SK-N-SH treated with all-trans-retinoic acid at 6 μM for 48 hours (cell line): ENCODE results near the gene IFT52.

ENCODE experiments used
- ATAC-seq: fragments of 200-7000 bp; cut with Tn5 transposase; 3 replicates; pipeline ENCODE4 v1.9.1; 2020; ENCODE audit warnings: mild to moderate bottlenecking, moderate library complexity
- ARNTL ChIP-seq: fragments of 450-650 bp; formaldehyde crosslinking; IDR thresholded peaks from 2 replicates; pipeline ENCODE4 v1.5.0; 2020; ENCODE audit warnings: low read depth, mild to moderate bottlenecking, moderate library complexity, borderline replicate concordance
- BACH2 ChIP-seq: fragments of 250-450 bp; sonication (Bioruptor Pico); IDR thresholded peaks from 2 replicates; pipeline ENCODE4 v1.9.0; 2021; ENCODE audit warnings: mild to moderate bottlenecking, borderline replicate concordance
- ESRRG ChIP-seq: fragments of 250-450 bp; sonication (Bioruptor Pico); IDR thresholded peaks from 2 replicates; pipeline ENCODE4 v1.6.1; 2021; ENCODE audit warnings: mild to moderate bottlenecking
- ISL1 ChIP-seq: fragments of 250-450 bp; sonication (Bioruptor Pico); IDR thresholded peaks from 2 replicates; pipeline ENCODE4 v2.1.2; 2022; ENCODE audit warnings: mild to moderate bottlenecking, moderate library complexity
- PPARA ChIP-seq: fragments of 250-450 bp; sonication (Bioruptor Pico); IDR thresholded peaks from 2 replicates; pipeline ENCODE4 v1.5.0; 2020; ENCODE audit warnings: mild to moderate bottlenecking, borderline replicate concordance
- RARB ChIP-seq: fragments of 250-450 bp; sonication (Bioruptor Pico); IDR thresholded peaks from 2 replicates; pipeline ENCODE4 v1.8.0; 2021; ENCODE audit warnings: mild to moderate bottlenecking, moderate library complexity
- SNAI2 ChIP-seq: fragments of 250-450 bp; sonication (Bioruptor Pico); IDR thresholded peaks from 2 replicates; pipeline ENCODE4 v1.5.0; 2020; ENCODE audit warnings: mild to moderate bottlenecking, moderate library complexity
- TOX ChIP-seq: fragments of 250-450 bp; sonication (Bioruptor Pico); IDR thresholded peaks from 2 replicates; pipeline ENCODE4 v1.8.0; 2021; ENCODE audit warnings: mild to moderate bottlenecking, moderate library complexity, borderline replicate concordance
- ZC3H10 ChIP-seq: fragments of 250-450 bp; sonication (Bioruptor Pico); IDR thresholded peaks from 2 replicates; pipeline ENCODE4 v1.5.1; 2021; ENCODE audit warnings: mild to moderate bottlenecking, moderate library complexity
- ZFP30 ChIP-seq: fragments of 450-650 bp; formaldehyde crosslinking; IDR thresholded peaks from 2 replicates; pipeline ENCODE4 v1.5.0; 2022; ENCODE audit warnings: mild to moderate bottlenecking, moderate library complexity
- ZNF565 ChIP-seq: fragments of 450-650 bp; formaldehyde crosslinking; conservative IDR thresholded peaks from 2 replicates; pipeline ENCODE4 v1.5.0; 2020; ENCODE audit warnings: low read depth, mild to moderate bottlenecking, moderate library complexity
- ZNF70 ChIP-seq: fragments of 450-650 bp; formaldehyde crosslinking; IDR thresholded peaks from 2 replicates; pipeline ENCODE4 v1.5.0; 2020; ENCODE audit warnings: mild to moderate bottlenecking, moderate library complexity
- ZNF8 ChIP-seq: fragments of 450-650 bp; formaldehyde crosslinking; IDR thresholded peaks from 2 replicates; pipeline ENCODE4 v1.5.0; 2020; ENCODE audit warnings: mild to moderate bottlenecking, moderate library complexity
- TF ChIP-seq, protein P1 (sequence below): fragments of 250-450 bp; sonication (Bioruptor Pico); IDR thresholded peaks from 2 replicates; pipeline ENCODE4 v1.5.1; 2020; ENCODE audit warnings: low read depth, mild to moderate bottlenecking, moderate library complexity
- TF ChIP-seq, protein P2 (sequence below): fragments of 250-450 bp; sonication (Bioruptor Pico); IDR thresholded peaks from 2 replicates; pipeline ENCODE4 v1.8.0; 2020; ENCODE audit warnings: mild to moderate bottlenecking, moderate library complexity, borderline replicate concordance
- TF ChIP-seq, protein P3 (sequence below): fragments of 250-450 bp; sonication (Bioruptor Pico); IDR thresholded peaks from 2 replicates; pipeline ENCODE4 v1.8.0; 2021; ENCODE audit warnings: low read depth, mild to moderate bottlenecking, moderate library complexity, borderline replicate concordance
- TF ChIP-seq, protein P4 (sequence below): fragments of 250-450 bp; sonication (Bioruptor Pico); IDR thresholded peaks from 2 replicates; pipeline ENCODE4 v1.5.0; 2020; ENCODE audit warnings: mild to moderate bottlenecking, moderate library complexity
- TF ChIP-seq, protein P5 (sequence below): fragments of 250-450 bp; sonication (Bioruptor Pico); IDR thresholded peaks from 2 replicates; pipeline ENCODE4 v1.5.1; 2021; ENCODE audit warnings: mild to moderate bottlenecking, moderate library complexity

IFT52 gene

DNA sequence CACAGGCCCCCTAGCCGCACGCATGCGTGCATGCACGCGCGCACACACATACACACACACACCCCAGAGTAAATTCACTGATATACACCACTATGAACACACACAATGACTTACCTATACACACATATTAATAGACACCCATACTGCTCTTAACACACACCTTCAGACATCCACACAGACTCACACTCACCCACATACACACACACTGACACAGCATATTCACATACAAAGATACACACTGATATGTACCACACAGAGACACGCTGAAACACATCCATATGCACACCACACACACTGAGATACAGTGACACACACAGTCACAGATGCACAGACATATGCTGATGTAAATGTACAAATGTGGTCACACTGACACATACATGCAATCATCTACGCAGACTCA is 26.3 kb upstream of the IFT52 start (continued):
- TF ChIP-seq, protein P1, sequence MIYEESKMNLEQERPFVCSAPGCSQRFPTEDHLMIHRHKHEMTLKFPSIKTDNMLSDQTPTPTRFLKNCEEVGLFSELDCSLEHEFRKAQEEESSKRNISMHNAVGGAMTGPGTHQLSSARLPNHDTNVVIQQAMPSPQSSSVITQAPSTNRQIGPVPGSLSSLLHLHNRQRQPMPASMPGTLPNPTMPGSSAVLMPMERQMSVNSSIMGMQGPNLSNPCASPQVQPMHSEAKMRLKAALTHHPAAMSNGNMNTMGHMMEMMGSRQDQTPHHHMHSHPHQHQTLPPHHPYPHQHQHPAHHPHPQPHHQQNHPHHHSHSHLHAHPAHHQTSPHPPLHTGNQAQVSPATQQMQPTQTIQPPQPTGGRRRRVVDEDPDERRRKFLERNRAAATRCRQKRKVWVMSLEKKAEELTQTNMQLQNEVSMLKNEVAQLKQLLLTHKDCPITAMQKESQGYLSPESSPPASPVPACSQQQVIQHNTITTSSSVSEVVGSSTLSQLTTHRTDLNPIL (CRISPR knock-in tag), result no peak
- no peak for TF ChIP-seq ZNF8 (CRISPR knock-in tag)
- TF ChIP-seq ZNF565 (CRISPR knock-in tag), result no peak
- TF ChIP-seq PPARA (CRISPR knock-in tag), result no peak
- TF ChIP-seq, protein P2, sequence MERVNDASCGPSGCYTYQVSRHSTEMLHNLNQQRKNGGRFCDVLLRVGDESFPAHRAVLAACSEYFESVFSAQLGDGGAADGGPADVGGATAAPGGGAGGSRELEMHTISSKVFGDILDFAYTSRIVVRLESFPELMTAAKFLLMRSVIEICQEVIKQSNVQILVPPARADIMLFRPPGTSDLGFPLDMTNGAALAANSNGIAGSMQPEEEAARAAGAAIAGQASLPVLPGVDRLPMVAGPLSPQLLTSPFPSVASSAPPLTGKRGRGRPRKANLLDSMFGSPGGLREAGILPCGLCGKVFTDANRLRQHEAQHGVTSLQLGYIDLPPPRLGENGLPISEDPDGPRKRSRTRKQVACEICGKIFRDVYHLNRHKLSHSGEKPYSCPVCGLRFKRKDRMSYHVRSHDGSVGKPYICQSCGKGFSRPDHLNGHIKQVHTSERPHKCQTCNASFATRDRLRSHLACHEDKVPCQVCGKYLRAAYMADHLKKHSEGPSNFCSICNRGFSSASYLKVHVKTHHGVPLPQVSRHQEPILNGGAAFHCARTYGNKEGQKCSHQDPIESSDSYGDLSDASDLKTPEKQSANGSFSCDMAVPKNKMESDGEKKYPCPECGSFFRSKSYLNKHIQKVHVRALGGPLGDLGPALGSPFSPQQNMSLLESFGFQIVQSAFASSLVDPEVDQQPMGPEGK, result no peak
- no peak for TF ChIP-seq ZFP30 (CRISPR knock-in tag)
- no peak for TF ChIP-seq ISL1
- TF ChIP-seq ARNTL, result no peak

DNA sequence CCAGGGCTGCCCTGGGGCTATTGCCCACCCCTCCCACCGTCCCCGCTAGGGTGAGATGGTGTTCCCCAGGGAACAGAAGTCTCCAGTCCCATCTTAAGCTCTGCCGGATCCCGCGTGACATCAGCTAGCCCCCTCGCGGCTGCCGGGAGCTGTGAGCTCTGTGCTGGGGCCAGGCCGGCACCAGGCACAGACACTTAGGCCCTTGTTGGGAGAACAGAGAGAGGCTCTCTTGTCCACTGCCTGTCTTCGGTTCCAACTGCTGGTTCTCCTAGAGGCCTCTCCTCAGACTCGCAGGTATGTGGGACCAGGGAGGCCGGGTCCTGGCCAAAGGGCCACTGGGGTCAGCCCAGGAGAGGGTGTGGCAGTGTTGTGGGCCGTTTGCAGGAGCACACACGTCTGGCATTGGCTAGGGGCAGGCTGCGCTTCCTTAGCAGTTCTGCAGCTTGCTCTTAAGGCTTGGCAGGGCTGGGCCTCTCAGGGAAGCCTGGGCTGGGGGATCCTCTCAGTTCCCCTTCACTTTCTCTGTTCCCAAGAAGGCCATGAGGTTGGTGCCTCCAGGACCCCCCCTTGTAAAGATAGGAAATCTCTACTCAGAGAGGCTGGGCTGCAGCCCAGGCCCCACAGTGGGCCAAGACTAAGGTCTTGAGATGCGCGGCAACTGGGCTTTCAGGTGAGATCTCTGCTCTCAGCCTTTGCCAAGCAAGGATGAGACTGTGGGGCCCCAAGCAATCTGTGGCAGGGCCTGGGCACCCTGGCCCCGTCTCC is 25.6 kb upstream of the IFT52 start:
- no peak for ATAC-seq
- TF ChIP-seq, protein P1 (CRISPR knock-in tag), result no peak
- TF ChIP-seq, protein P3, sequence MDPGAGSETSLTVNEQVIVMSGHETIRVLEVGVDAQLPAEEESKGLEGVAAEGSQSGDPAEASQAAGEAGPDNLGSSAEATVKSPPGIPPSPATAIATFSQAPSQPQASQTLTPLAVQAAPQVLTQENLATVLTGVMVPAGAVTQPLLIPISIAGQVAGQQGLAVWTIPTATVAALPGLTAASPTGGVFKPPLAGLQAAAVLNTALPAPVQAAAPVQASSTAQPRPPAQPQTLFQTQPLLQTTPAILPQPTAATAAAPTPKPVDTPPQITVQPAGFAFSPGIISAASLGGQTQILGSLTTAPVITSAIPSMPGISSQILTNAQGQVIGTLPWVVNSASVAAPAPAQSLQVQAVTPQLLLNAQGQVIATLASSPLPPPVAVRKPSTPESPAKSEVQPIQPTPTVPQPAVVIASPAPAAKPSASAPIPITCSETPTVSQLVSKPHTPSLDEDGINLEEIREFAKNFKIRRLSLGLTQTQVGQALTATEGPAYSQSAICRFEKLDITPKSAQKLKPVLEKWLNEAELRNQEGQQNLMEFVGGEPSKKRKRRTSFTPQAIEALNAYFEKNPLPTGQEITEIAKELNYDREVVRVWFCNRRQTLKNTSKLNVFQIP (CRISPR knock-in tag), result no peak
- TF ChIP-seq RARB (CRISPR knock-in tag) (no peak), ESRRG (CRISPR knock-in tag) (no peak), ZNF8 (CRISPR knock-in tag) (no peak), ZNF70 (CRISPR knock-in tag) (no peak), BACH2 (CRISPR knock-in tag) (no peak), ZFP30 (CRISPR knock-in tag) (no peak)
- TF ChIP-seq, protein P4, sequence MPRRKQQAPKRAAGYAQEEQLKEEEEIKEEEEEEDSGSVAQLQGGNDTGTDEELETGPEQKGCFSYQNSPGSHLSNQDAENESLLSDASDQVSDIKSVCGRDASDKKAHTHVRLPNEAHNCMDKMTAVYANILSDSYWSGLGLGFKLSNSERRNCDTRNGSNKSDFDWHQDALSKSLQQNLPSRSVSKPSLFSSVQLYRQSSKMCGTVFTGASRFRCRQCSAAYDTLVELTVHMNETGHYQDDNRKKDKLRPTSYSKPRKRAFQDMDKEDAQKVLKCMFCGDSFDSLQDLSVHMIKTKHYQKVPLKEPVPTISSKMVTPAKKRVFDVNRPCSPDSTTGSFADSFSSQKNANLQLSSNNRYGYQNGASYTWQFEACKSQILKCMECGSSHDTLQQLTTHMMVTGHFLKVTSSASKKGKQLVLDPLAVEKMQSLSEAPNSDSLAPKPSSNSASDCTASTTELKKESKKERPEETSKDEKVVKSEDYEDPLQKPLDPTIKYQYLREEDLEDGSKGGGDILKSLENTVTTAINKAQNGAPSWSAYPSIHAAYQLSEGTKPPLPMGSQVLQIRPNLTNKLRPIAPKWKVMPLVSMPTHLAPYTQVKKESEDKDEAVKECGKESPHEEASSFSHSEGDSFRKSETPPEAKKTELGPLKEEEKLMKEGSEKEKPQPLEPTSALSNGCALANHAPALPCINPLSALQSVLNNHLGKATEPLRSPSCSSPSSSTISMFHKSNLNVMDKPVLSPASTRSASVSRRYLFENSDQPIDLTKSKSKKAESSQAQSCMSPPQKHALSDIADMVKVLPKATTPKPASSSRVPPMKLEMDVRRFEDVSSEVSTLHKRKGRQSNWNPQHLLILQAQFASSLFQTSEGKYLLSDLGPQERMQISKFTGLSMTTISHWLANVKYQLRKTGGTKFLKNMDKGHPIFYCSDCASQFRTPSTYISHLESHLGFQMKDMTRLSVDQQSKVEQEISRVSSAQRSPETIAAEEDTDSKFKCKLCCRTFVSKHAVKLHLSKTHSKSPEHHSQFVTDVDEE (CRISPR knock-in tag), result no peak
- TF ChIP-seq, protein P5, sequence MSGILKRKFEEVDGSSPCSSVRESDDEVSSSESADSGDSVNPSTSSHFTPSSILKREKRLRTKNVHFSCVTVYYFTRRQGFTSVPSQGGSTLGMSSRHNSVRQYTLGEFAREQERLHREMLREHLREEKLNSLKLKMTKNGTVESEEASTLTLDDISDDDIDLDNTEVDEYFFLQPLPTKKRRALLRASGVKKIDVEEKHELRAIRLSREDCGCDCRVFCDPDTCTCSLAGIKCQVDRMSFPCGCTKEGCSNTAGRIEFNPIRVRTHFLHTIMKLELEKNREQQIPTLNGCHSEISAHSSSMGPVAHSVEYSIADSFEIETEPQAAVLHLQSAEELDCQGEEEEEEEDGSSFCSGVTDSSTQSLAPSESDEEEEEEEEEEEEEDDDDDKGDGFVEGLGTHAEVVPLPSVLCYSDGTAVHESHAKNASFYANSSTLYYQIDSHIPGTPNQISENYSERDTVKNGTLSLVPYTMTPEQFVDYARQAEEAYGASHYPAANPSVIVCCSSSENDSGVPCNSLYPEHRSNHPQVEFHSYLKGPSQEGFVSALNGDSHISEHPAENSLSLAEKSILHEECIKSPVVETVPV (CRISPR knock-in tag), result no peak

DNA sequence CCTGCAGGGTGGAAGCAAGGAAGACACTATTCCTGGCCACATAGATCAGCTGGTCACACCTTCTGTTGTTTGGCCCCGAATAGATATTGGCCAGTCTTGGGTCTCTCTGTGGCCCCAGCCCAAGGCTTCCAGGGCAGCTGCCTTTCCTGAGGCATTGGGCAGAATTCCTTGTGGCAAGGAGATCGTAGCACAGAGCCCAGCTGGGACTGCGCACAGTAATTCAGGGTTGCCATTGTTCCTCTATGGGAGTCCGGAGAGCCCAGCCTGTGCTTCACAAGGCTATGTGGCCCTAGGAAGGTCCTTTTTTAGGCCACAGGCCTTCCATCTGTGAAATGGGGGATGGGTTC is 25.0 kb upstream of the IFT52 start:
- no peak for ATAC-seq
- TF ChIP-seq, protein P5 (CRISPR knock-in tag), result no peak
- TF ChIP-seq, protein P1 (CRISPR knock-in tag), result no peak
- TF ChIP-seq ARNTL, result no peak
- TF ChIP-seq TOX (CRISPR knock-in tag), result no peak
- no peak for TF ChIP-seq ZC3H10 (CRISPR knock-in tag)
- TF ChIP-seq, protein P3 (CRISPR knock-in tag), result no peak
- TF ChIP-seq RARB (CRISPR knock-in tag), result no peak
- TF ChIP-seq SNAI2 (CRISPR knock-in tag), result no peak
- no peak for TF ChIP-seq ZNF70 (CRISPR knock-in tag)
- TF ChIP-seq, protein P2, result no peak
